ENCODE data around the gene UPF1. TPM values are rescaled to one million over a fixed set of nuclear protein-coding genes. Genes with fewer than 3 reads are reported as not detected.

UPF1 gene
- total RNA-seq, 1 donor from 2014 or later: 69.8 TPM

- Mint-ChIP-seq H3K4me3 (no peak overlapping the region), H3K27me3 (ENCODE audit: insufficient read depth, low read depth) (peaks cover 60% of the 10 kb centered on the region)
These were observed 37.8 kb upstream of the UPF1 start for GRCh38 chr19:18794029-18794313.

GRCh38 chr19:18794692-18795091 lies 37.1 kb upstream of the UPF1 start:
- H3K79me2 ChIP-seq (ENCODE audit: low read depth): no peaks in the 10 kb centered on the region
- H3K4me2 ChIP-seq: no peak overlapping the region
- DNase-seq (ENCODE audit: low spot score): no peak
- H4K20me1 ChIP-seq (ENCODE audit: low read depth): peaks cover 25% of the 10 kb centered on the region
- H3K36me3 Mint-ChIP-seq: peaks cover 2% of the 10 kb centered on the region
- peaks cover 3% of the 10 kb centered on the region for H3K4me1 ChIP-seq
- no peak overlapping the region for H3K4me3 Mint-ChIP-seq
- H3K9ac ChIP-seq: no peak overlapping the region
- H3F3A ChIP-seq (ENCODE audit: low read depth): peaks cover 3% of the 10 kb centered on the region
- H3K27me3 ChIP-seq: peaks cover 100% of the 10 kb centered on the region
- TF ChIP-seq EZH2phosphoT487 (IDR thresholded peaks at IDR 0.05): no peak
- TF ChIP-seq CTCF (IDR thresholded peaks at IDR 0.05): no peak
- no peak for TF ChIP-seq EZH2 (IDR thresholded peaks at IDR 0.05)
- no peak overlapping the region for H3K27ac Mint-ChIP-seq
- H3K9me3 ChIP-seq (ENCODE audit: low read depth): no peaks in the 10 kb centered on the region
- no peaks in the 10 kb centered on the region for H3K36me3 ChIP-seq
- H3K27ac ChIP-seq: no peak overlapping the region
- H2AFZ ChIP-seq (replicated peaks): no peak overlapping the region
- peaks cover 10% of the 10 kb centered on the region for H3K4me1 Mint-ChIP-seq
- H3K27me3 Mint-ChIP-seq (ENCODE audit: insufficient read depth, low read depth): peaks cover 52% of the 10 kb centered on the region
- peaks cover 2% of the 10 kb centered on the region for H3K9me3 Mint-ChIP-seq
- no peak overlapping the region for H3K4me3 ChIP-seq

More at GRCh38 chr19:18794029-18794313, 37.8 kb upstream of the UPF1 start:
- no peak overlapping the region for H3K4me3 ChIP-seq
- no peaks in the 10 kb centered on the region for H3K9me3 ChIP-seq (ENCODE audit: low read depth)
- no peak overlapping the region for H3K27ac Mint-ChIP-seq
- no peak overlapping the region for H2AFZ ChIP-seq (replicated peaks)
- H3K27ac ChIP-seq: no peak overlapping the region
- H3K4me1 Mint-ChIP-seq: peaks cover 13% of the 10 kb centered on the region
- no peaks in the 10 kb centered on the region for H3K79me2 ChIP-seq (ENCODE audit: low read depth)
- no peak for DNase-seq (ENCODE audit: low spot score)
- peaks cover 100% of the 10 kb centered on the region for H3K27me3 ChIP-seq
- peaks cover 31% of the 10 kb centered on the region for H4K20me1 ChIP-seq (ENCODE audit: low read depth)
- H3K9ac ChIP-seq: no peak overlapping the region
- no peak for TF ChIP-seq EZH2phosphoT487 (IDR thresholded peaks at IDR 0.05)
- TF ChIP-seq EZH2 (IDR thresholded peaks at IDR 0.05): no peak
- TF ChIP-seq CTCF (IDR thresholded peaks at IDR 0.05): no peak
- H3K4me1 ChIP-seq: peaks cover 4% of the 10 kb centered on the region
- H3K9me3 Mint-ChIP-seq: peaks cover 2% of the 10 kb centered on the region
- no peaks in the 10 kb centered on the region for H3K36me3 ChIP-seq
- no peak overlapping the region for H3K4me2 ChIP-seq
- H3F3A ChIP-seq (ENCODE audit: low read depth): peaks cover 5% of the 10 kb centered on the region
- peaks cover 2% of the 10 kb centered on the region for H3K36me3 Mint-ChIP-seq

- Histone ChIP-seq H3K4me3 (no peak overlapping the region), H3K36me3 (no peaks in the 10 kb centered on the region), H2AFZ (replicated peaks) (no peak overlapping the region), H3K4me1 (peaks cover 3% of the 10 kb centered on the region), H3K9ac (no peak overlapping the region), H3F3A (ENCODE audit: low read depth) (no peaks in the 10 kb centered on the region), H3K4me2 (no peak overlapping the region), H4K20me1 (ENCODE audit: low read depth) (peaks cover 20% of the 10 kb centered on the region), H3K27ac (no peak overlapping the region), H3K27me3 (peaks cover 100% of the 10 kb centered on the region), H3K9me3 (ENCODE audit: low read depth) (no peaks in the 10 kb centered on the region), H3K79me2 (ENCODE audit: low read depth) (no peaks in the 10 kb centered on the region)
- peak; percentile 64 for DNase-seq (ENCODE audit: low spot score)
- Mint-ChIP-seq H3K4me1 (peaks cover 5% of the 10 kb centered on the region), H3K4me3 (no peak overlapping the region), H3K27ac (no peak overlapping the region), H3K27me3 (ENCODE audit: insufficient read depth, low read depth) (peaks cover 46% of the 10 kb centered on the region), H3K36me3 (no peaks in the 10 kb centered on the region), H3K9me3 (no peaks in the 10 kb centered on the region)
- TF ChIP-seq EZH2 (IDR thresholded peaks at IDR 0.05) (peak; percentile 41), CTCF (IDR thresholded peaks at IDR 0.05) (no peak), EZH2phosphoT487 (IDR thresholded peaks at IDR 0.05) (no peak)
These were observed 36.2 kb upstream of the UPF1 start for GRCh38 chr19:18795540-18795939.
